AG09309 (cell line): ENCODE results near the gene NUMA1.
A peak's percentile ranks its signal among the peaks of the same experiment; 100 is the strongest.

Source experiments
- DNase-seq: peaks from one replicate; pipeline ENCODE4 v3.0.0-alpha.2; 2010; ENCODE audit warnings: low read depth
- H3K4me3 ChIP-seq: 2 replicates; pipeline ENCODE4 v1.5.1; 2011; ENCODE audit warnings: mild to moderate bottlenecking, low read depth, low read length, moderate library complexity; ENCODE audit not compliant: control insufficient read depth
- TF ChIP-seq, protein P1 (sequence below): IDR thresholded peaks from 2 replicates; pipeline ENCODE4 v1.5.1; 2011; ENCODE audit warnings: mild to moderate bottlenecking, low read depth, low read length, inconsistent platforms; ENCODE audit not compliant: insufficient read depth, control insufficient read depth; ENCODE audit errors: missing control alignments

NUMA1 gene

DNA sequence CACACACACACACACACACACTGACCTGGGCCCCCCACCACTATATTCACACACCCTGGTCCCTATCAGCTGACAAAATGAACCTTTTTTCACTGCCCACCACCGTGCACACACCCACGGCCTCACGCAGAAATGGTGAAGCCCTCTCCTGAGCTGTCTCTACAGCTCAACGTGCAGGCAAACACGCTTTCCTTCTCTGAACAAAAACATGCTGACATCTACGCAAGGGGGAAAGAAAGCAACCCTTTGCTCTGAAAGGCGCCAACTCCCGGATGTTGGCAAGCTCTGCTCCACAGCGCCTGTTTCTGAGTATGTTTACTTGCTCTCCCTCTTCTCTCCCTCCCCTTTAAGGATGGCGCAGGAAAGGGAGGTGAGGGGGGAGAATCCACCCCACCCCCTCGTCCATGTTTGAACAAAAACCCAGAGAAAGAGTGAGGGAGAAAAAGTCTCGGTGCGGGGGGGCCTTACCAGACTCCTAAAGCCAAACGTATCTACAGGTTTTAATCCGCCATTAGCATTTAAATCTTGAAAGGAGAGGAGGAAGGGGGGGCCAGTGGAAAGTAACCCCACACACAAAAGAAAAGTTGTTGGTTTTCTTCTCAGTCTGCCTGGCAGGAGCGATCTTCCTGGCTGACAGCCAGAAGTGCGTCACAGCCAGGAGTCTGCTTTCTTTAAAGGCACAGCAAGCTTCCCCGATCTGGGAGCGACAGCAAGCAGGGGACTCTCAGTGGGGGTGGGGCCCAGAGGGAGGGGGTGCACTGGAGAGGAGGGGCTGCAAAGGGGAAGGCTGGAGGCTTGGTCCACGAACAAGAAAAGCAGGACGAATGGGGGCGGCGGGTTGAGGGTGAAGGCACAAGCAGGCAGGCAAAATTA lies 39.6 kb downstream of the NUMA1 start:
- TF ChIP-seq, protein P1, sequence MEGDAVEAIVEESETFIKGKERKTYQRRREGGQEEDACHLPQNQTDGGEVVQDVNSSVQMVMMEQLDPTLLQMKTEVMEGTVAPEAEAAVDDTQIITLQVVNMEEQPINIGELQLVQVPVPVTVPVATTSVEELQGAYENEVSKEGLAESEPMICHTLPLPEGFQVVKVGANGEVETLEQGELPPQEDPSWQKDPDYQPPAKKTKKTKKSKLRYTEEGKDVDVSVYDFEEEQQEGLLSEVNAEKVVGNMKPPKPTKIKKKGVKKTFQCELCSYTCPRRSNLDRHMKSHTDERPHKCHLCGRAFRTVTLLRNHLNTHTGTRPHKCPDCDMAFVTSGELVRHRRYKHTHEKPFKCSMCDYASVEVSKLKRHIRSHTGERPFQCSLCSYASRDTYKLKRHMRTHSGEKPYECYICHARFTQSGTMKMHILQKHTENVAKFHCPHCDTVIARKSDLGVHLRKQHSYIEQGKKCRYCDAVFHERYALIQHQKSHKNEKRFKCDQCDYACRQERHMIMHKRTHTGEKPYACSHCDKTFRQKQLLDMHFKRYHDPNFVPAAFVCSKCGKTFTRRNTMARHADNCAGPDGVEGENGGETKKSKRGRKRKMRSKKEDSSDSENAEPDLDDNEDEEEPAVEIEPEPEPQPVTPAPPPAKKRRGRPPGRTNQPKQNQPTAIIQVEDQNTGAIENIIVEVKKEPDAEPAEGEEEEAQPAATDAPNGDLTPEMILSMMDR = no peak
- peak overlapping the region; percentile 70 for H3K4me3 ChIP-seq
- peak; percentile 83 for DNase-seq

DNA sequence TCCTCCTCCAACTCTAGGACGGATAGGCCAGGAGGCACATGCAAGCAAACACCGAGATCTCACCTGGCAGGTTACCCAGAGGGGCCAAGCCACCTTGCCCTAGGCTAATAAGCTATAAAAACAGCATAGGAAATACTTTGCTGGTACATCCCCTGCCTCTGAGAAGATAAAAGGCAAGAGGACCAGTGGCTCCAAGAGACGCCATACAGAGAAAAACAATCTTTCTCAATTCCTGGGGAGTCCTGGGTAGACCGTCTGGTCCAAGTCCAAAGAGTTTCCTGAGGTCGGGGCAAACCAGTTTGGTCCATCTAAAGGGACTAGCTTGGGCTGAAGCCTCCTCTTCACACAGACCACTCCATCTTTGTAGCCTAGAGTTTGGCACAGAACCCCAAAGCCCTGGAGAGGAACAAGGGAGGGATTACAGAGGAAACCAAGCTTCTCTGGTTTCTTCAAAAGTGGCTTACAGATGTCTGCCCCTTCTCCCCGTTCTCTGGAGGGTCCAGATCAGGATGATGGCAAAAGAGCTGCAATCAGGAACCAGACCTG lies 40.4 kb downstream of the NUMA1 start:
- TF ChIP-seq, protein P1 = no peak
- no peak for DNase-seq
- H3K4me3 ChIP-seq = peak overlapping the region; percentile 70

DNA sequence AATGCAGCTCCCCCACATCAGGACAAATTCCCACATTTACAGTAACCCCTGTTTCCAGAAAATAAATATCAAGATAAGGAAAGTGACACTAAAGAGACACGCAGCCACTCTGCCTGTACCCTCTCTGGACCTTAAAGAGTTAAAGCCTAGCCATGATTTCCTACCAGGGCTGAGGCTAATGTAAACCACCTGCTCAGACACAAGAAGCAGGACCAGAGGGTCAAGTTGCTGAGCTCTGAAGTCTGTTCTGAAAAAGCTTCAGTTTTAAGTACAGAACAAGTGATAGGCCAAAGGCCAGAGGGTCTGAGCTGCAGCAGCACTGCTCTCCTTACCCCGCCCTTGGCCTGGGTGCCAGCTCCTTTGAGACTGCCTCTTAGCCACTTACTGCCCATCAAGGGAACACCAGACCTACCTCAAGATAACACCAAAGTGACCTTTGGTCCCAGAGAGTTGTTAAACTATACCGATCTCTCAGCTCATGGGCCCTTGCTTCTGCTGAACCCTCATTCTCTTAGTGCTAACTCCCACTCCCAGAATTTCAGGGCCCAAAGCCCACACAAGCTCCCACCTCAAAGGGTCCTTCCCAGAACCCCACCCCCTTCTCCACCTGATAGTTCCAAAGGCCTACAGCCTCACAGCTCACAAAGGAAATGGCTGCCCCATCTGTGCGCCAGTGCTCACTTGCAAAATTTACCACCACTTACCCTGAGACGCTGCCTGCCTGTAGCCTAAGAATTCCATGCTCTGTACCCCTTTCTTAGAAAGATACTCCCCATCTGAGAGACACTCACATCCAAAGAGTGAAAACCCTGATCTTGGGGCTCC lies 41.1 kb downstream of the NUMA1 start:
- peak overlapping the region; percentile 70 for H3K4me3 ChIP-seq

DNA sequence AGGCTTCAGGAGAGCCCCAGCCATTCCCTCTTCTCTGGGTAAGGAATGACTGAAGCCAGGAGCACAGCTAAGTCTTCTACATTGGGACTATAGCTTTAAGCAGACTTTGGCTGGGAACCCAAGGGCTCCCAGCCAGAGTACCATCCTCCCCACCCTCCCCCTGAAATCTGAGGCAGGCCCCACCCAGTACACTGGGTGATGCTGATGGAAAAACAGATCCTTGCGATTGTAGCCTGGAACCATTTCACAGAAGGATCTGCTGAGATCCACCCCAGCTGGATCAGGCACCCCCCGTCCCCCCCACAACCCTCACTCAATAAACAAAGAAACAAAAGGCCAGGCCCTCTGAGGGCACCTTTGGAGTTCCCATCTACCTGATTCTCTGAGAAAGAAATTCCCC lies 41.9 kb downstream of the NUMA1 start:
- TF ChIP-seq, protein P1 = no peak
- peak overlapping the region; percentile 70 for H3K4me3 ChIP-seq
- DNase-seq = peak; percentile 46

More for the DNA sequence above, 41.1 kb downstream of the NUMA1 start:
- TF ChIP-seq, protein P1 = no peak
- no peak for DNase-seq

DNA sequence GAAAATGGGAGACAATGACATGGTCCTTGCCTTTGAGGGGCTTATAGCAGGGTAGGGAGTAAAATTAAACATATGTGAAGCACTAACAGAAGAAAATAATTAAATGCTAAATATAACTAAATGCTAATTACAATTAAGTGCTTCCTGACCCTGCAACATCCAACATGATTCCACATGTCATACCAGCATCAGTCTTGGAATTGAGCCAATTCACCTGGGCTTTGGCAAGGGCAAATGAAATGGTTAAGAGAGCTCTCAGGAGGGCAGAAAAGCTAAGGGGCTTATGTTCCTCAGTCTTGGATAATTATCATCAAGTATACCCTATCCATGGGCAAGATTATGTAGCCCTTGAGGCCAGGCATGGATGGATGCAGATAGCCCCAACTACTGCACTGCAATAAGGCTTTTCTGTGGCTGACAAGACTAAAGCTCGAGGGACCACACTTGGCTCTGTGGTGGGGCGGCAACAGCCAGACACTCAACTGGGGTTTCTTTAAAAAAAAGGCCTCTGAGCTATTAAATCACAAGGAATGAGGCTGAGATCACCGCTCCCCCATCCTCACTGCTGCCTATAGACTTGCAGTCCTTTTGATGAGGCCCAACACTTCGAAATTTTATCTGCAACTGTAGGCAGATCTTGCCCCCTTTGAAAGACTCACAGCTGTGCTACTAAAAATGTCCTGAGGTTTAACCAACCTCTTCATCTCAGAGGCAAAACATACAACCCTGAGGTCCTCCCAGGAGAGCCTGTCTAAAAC lies 42.6 kb downstream of the NUMA1 start:
- H3K4me3 ChIP-seq = peak overlapping the region; percentile 70; the same call in 1 of the 2 replicates
- TF ChIP-seq, protein P1 = no peak
- no peak for DNase-seq

DNA sequence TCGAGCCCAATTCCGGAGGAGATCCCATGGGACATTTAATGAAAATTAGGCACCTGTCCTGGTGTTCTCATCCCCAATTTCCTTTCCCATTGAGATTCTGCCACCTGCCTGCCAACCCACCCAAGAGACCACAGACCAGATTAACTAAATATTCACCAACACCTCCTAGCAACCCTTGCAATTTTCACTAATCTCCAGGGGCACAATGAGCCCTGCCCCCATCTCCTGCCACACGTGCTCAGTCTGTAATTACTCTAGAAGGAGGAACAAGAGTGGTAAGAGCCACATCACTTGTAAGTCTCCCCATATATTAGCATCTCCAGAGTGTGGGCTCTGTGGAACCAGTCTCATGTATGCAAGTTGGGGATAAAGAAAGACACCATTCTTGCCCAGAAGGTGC lies 43.7 kb downstream of the NUMA1 start:
- TF ChIP-seq, protein P1 = no peak
- H3K4me3 ChIP-seq = no peak overlapping the region
- DNase-seq = no peak
